Measurements from ENCODE around the gene SCN8A. TPM values are rescaled to one million over a fixed set of nuclear protein-coding genes. Genes with fewer than 3 reads are reported as not detected.

The SCN8A gene
- polyA plus RNA-seq, 3 donors: 0.11 to 0.49 (median 0.12) TPM

DNA sequence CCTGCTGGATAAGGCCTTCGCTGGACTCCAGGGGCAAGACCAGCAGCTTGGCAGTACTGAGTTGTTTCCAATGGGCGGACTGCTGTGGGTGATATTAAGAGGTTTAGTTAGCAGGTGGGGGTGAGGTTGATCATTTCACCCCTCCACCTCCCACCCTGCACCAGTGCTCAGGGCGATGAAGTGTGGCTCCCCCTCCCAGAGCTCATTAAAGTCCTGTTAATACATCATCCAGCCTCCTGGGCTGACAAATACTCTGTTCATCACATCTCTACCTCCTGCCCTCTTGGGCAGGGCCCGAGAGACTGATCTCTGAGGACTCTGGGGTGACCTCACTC lies 259.9 kb downstream of the SCN8A start:
- no peak overlapping the region for H3K27ac ChIP-seq (ENCODE audit: low read depth, low read length)
- WGBS, 3 donors: 74 to 92% (median 84%) methylated on average over 4 of the region's 4 CpGs

GRCh38 chr12:51851413-51852124 lies 260.5 kb downstream of the SCN8A start:
- WGBS, 3 donors: 30 to 73% (median 42%) methylated on average over 5 to 8 of the region's 8 CpGs
- no peak overlapping the region for H3K27ac ChIP-seq (ENCODE audit: low read depth, low read length)

DNA sequence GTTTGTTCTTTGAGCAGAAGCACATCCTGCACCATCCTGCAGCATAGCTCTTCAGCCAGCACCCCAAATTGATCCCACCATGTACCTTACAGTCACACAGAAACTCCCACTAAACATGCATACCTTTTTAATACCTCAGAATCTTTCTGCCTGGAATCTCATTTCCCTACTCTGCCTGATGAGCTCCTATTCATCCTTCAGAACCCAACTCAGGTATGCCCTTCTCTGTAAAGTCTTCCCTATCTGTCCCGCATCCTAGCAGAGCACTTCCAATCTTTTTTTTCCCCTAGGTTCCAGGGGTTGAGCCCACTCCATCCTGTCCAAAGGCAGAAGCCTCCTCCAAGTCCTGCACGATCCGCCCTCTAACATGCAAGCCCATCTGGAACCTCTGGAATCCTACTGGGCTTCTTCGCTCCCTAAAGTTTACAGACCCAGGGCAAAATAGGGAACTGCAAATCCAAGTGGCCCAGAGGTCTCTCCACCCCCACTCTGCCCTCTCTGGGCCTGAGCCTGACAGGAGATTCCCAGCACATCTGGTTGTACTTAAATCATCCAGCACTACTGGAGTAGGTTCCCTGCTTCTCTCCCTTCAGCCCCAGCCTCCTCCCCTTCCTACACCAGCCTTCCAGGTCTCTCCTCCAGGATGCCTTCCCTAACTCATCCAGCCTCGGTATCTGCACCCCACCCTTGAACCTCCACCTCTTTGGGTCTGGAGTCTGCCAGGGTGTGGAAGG lies 261.5 kb downstream of the SCN8A start:
- H3K27ac ChIP-seq (ENCODE audit: low read depth, low read length): no peak overlapping the region
- 71 to 81% (median 80%) methylated on average over 5 of the region's 5 CpGs for WGBS, 3 donors

GRCh38 chr12:51855586-51856428 lies 264.8 kb downstream of the SCN8A start:
- WGBS, 3 donors: 16 to 52% (median 43%) methylated on average over 21 of the region's 21 CpGs
- no peak overlapping the region for H3K27ac ChIP-seq (ENCODE audit: low read depth, low read length)

- H3K27ac ChIP-seq (ENCODE audit: low read depth, low read length): no peak overlapping the region
- 89 to 95% (median 94%) methylated on average over 3 of the region's 3 CpGs for WGBS, 3 donors
These were observed 270.0 kb downstream of the SCN8A start for GRCh38 chr12:51860986-51861385.

Other genes with a start within 250 kb of the SCN8A start
- gene CELA1, start 244.6 kb upstream of the SCN8A start, polyA plus RNA-seq: not detected
- 1 to 10 TPM; 1.7 to 4.5 (median 3.0) TPM for gene GALNT6, start 199.8 kb upstream of the SCN8A start, polyA plus RNA-seq
- 1 to 10 TPM in 1 of 3 donors, under 1 TPM in 2; 0.11 to 1.0 (median 0.31) TPM for gene SLC4A8, start 166.4 kb upstream of the SCN8A start, polyA plus RNA-seq

Data from adipose tissue (tissue), 3 donors.